HG03457 (cell line): ENCODE results near the gene PPP1R12C.

ENCODE experiments used
- ATAC-seq: cut with Tn5 transposase; IDR thresholded peaks from one replicate; pipeline ENCODE4 v1.9.1; 2021; ENCODE audit warnings: moderate number of reproducible peaks; ENCODE audit not compliant: unreplicated experiment

The PPP1R12C gene

DNA sequence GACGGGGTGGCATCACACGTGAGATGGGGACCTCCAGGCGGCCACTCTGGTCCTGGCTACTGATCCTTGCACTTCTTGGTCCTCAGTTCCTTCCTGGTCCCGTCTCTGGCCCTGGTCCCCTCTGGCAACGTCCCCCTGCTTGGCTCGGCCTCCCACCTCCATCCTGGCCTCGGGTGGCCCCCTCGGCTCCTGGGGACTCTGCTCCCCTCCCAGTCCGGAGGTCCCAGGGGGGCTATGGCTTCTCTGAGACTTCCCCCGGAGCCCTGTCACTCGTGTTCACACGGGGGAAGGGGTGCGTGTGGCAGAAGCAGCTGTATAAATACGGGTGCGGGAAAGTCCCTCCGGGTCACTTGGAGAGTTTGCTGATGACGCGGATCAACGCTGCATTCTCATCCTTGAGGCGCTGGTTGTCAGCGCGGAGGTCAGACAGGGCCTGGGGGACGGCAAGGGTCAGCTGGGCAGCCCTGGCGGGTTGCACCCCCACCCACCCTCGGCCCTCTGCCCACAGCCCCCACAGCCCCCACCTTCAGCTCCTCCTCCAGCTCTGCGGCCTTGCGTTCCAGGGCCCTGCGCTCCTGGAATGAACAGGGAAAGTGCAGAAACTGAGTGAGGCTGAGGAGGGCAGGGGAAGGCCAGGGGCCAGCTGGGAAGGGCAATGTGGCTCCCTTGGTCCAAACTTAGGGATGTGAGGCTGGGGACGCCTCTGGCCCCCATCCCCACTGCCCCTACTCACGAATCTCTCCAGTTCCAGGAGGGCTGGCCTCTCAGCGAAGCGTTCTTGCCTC is 26.1 kb downstream of the PPP1R12C start:
- no peak for ATAC-seq

DNA sequence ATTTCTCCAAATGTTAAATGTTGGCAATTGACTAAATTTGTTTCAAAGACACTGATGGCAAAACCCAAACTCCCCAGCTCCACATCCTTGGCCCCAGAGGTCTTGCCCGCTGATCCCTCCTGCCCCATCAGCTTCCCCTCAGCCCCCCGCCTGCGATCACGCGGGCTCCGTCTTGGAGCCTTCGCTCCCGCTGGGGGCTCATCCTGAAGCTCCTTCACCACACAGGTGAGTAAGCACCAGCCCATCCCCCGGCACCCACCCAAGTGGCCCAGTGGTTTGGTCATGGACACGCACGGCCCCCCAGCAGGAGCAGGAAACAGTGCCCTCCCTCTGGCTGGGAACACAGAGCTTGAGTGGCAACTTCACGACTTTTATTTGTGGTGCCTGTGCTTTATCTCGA is 26.9 kb downstream of the PPP1R12C start:
- no peak for ATAC-seq

DNA sequence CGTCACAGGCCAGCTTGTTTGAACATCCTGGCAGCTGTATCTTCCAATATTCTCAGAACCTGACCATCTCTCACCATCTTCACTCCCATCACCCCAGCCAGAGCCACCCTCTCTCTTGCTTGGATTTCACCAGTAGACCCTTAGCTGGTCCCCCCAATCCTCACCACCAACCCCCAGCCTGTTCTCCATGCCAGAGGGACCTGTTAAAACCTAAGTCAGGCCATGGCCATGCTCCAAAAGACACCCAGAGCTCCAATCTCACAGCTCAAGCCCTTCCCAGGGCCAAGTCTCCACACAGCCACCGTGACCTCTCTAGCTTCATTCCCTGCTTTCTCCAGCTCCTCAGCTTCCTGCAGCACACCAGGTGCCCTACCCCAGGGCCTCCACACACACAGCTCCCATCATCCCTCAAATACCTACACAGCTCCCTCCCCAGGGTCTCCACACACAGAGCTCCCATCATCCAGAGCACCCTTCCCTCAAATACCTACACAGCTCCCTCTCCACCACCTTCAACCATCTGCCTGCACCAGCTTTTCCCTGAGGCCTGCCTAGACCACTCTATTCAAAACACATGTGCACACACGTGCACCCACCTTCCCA is 28.0 kb downstream of the PPP1R12C start:
- no peak for ATAC-seq

DNA sequence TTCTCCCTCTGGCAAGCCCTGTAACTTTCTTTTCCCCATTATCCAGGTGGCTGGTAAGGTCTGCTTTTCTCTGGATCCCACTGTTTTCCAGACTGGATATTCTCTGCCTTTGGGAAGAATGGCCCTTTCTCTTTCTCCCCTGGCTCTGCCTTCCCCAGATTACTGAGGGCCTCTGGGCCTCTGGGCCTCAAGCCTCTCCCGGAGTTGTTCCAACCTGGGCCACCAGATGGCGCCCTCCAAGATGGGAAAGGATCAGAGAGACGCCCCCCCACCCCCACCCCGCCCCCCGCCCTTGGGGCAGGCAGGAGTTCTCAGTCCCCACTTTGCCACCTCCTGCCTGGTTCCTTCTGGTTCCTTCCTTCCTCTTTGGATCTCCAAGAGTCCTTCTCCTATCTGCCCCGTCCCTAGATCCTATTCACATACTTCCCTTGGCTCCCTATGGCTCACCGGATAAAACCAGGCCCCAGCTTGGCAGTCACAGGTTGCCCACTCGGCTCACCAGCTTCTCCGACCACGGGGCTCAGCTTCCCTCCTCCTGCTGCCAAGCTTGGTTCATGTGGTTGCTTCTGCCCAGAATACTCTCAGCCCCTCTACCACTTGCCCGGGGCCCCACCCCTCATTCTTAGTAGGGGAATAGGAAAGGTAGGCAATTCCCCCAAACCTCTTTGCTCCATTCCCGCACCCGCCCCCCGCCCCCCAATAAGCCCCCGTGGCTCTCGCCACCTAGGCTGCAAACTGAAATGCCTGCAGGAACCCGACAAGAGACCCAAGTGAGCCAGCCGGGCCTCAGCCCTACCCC is 28.7 kb downstream of the PPP1R12C start:
- ATAC-seq: no peak

DNA sequence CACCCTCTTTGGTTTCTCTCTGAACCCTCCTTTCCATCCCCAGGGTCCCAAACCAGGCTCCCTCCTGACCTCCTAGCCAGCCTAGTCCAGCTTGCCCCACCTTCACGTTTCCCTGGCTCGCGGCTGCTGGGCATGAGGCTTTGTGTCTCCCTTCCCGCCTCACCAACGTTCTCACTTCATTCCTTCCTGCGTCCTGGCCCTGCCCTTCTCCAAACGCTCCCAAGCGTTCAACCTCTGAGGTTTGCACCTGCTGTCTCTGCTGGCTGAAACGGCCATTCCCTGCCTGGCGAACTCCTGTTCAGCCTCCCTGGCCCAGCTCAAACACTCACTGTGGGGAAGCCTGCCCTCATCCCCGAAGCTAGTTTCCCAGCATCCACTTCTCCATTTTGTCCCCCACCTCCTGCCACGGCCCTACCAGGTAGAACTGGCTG is 29.4 kb downstream of the PPP1R12C start:
- ATAC-seq: no peak

DNA sequence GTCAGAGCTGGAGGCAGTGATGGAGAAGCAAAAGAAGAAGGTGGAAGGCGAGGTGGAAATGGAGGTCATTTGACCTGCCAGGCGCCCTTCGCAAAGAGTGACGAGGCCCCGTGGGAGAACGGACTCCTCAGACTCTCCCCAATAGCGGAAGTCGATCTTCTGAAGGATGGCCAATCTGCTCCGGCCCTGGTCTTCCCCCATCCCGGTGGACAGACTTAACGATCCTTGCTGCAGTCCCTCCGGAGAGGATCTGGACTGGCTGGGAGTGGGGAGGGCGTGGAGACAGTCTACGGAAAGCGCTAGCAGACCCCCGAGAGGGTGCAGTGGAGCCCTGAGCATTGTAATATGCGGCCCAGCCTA is 29.9 kb downstream of the PPP1R12C start:
- no peak for ATAC-seq

DNA sequence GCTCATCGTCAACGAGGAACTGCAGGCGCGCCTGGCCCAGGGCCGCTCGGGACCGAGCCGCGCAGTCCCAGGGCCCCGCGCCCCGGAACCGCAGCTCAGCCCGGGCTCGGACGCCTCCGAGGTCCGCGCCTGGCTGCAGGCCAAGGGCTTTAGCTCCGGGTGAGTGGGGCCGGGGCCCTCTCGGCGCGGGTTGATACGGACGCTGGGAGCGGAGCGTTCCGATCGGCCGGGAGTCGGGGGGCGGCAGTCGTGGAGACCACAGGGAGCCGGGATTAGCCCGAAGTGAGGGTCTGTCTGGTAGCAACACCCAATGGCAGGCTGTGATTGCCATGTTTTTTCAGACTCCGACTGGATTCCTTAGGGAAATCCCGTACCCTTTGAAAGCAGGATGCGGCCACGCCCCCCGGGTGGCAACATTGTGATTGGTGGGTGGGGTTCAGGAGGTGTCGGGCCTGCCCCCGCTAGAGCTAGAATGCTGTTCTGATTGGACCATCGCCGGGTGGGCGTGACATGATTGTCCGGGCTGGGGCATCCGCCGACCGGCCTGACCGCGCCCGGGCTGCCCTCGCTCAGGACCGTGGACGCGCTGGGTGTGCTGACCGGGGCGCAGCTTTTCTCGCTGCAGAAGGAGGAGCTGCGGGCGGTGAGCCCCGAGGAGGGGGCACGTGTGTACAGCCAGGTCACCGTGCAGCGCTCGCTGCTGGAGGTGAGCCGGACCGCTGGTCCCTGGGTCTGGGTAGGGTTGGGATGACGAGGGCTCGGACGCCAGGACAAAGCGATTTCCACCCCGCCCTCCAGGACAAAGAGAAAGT is 30.5 kb downstream of the PPP1R12C start:
- ATAC-seq: no peak

DNA sequence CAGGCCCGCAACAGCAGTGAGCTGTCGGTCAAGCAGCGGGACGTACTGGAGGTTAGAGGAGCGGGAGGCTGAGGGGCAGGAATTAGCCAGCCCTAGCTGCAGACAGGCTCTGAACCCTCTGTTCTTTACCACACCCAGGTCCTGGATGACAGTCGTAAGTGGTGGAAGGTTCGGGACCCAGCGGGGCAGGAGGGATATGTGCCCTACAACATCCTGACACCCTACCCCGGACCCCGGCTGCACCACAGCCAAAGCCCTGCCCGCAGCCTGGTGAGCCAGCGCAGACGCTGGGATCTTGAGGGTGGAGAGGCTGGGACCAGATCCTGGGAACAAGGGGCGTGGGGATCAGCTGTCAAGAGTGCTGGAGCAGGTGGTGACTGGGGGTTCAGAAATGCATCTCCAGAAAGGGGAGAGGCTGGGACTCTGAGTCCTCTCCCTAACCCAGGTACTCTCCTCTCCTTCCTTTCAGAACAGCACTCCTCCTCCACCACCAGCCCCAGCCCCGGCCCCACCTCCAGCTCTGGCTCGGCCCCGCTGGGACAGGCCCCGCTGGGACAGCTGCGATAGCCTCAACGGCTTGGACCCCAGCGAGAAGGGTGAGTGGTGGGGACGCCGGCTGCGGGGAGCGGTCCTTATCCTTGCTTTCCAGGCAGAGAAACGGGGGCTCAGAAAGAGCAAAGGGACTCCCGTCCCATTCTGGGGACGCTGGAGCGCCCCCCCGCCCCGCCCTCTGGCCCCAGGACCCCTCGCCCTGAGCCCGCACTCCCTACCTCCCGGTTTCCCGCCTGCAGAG is 31.3 kb downstream of the PPP1R12C start:
- ATAC-seq: no peak

DNA sequence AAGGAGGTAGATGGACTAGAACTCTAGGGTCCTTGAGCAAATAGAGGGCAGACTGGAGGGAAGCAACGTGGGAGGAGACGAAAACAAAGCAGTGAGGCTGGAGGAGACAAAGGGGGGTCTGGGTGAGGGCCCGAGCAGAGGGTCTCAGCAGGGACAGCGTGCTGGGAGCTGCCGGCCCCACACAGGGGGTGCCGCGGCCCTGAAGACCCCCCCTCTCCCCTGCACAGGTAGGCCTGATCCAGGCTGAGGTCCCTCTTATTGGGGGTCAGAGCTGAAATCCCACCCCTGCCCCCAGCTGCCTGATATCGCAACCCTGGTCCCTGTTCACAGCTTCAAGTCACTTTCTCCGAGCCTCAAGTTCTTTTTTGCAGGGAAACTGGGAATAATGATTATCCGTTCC is 33.0 kb downstream of the PPP1R12C start:
- no peak for ATAC-seq

DNA sequence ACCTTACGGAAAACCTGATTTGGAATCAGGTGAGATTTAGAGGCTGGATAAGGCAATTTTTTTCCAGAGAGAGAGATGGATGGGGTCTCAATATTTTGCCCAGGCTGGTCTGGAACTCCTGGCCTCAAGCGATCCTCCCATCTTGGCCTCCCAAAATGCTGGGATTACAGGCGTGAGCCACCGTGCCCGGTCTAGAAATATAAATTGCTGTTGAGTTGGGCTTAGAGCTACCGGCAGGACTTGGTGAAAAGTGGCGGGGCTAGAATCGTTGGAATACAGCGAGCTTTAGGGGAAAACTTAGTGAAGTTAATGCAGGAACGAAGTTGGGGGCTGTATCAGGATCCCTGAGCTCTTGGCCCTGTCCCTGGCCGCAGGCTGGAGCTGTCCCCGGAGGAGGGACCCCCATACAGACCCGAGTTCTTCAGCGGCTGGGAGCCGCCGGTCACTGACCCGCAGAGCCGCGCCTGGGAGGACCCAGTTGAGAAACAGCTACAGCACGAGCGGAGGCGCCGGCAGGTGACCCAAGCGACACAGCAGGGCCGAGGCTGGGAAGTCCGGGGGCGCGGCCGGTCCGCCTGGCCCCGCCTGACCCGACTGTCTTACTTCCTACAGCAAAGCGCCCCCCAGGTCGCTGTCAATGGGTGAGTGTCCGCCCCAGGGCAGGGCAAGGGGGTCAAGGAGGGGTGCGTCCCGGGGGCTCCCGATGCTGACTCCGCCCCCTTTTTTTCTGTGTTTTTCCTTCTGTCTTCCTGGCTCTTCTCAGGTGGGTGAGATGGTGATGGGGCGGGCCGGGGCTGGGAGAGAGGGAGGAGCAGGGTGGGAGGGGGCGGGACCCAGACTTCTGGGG is 34.2 kb downstream of the PPP1R12C start:
- ATAC-seq: no peak

DNA sequence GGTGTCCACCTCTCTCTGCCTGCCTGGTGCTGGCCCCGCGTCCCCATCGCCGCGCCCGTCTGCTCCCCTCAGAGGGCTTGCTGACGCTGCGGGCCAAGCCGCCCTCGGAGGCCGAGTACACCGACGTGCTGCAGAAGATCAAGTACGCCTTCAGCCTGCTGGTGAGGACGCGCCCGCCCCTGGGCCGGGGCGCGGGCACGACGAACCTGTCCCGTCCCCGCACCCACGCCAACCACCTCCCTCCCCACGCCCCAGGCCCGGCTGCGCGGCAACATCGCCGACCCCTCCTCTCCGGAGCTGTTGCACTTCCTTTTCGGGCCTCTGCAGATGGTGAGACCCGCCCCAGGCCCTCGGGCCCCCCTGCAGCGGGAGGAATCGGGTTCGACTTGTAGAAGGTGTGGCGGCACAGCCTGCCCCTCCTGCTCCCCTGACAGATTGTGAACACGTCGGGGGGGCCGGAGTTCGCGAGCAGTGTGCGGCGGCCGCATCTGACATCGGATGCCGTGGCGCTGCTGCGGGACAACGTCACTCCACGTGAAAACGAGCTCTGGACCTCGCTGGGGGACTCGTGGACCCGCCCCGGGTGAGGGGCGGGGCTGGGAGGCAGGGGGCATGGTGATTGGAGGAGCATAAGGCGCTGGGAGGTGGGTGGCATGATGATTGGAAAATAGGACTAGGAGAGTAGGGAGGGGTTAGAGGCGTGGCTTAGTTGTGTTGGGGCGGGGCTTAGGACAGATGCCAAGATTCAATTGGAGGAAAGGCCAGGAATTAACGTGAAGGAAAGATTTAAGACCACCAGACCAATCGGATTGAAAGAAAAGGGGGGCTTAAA is 35.2 kb downstream of the PPP1R12C start:
- ATAC-seq: no peak

DNA sequence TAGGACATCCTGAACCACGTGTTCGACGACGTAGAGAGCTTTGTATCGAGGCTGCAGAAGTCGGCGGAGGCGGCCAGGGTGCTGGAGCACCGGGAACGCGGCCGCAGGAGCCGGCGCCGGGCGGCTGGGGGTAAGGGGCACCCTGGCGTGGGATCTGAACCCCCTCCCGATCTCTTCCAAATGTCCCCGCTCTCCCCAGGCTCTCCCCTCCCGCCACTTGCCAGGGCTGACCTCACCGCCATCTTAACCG is 35.7 kb downstream of the PPP1R12C start:
- no peak for ATAC-seq

DNA sequence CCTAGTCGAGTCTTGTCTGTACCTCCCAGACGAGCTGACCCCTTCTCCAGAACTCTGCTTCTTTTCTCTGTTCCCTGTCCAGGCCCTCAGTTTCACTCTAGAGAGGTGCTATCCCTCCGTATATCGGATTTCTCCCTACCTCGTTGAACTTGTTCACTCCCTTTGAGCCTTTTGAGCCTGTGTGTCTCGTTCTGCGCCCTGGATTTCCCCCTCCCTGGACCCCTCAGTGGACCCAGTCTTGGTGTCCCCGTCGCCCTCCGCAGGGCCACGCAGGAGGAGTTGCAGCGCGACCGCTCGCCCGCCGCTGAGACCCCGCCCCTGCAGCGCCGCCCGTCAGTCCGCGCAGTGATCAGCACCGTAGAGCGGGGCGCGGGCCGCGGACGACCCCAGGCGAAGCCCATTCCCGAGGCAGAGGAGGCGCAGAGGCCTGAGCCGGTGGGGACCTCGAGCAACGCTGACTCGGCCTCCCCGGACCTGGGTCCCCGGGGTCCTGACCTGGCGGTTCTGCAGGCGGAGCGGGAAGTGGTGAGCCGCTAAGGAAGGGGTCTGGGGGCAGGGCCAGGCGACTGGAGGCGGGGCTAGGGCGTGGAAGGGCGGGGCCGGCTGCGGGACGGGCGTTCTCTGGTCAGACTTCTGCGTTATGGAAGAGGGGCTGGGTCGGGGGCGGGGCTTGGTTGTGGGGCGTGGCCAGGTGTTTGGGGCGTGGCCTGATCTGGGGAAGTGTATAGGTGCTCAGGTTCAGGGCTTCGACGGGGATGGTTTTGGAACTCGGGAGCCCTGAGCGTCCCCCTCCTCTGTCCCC is 36.3 kb downstream of the PPP1R12C start:
- ATAC-seq: no peak

DNA sequence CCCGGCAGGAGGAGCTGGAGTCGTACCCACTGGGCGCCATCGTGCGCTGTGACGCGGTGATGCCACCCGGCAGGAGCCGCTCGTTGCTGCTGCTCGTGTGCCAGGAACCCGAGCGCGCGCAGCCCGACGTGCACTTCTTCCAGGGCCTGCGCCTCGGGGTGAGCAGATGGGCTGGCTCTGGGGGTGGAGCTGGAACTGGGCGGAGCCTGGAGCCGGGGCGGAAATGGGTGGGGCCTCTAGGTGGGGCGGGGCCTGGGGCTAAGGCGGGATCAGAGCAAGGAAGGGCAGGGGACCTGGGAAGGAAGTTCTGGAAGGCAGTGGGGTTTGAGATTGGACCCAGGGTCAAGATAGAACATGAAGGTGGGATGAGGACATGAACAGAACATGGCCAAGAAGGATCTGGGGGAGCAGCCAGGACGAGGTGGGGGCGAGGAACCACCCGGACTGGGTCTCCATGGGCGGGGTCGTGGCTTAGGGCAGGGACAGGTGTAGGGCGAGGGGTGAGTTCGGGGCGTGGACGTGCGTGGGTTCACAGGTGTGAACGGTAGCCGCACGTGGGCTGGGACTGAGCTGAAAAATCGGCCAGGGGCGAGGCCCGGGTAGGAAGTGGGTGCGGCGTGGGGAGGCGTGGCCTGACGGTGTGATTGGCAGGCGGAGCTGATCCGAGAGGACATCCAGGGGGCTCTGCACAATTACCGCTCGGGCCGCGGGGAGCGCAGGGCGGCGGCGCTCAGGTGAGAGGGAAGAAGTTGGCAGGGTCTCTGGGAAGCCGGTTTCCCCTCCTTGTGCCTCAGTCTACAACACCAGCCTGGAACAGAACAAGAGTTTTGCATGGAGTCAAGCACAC is 37.1 kb downstream of the PPP1R12C start:
- no peak for ATAC-seq

DNA sequence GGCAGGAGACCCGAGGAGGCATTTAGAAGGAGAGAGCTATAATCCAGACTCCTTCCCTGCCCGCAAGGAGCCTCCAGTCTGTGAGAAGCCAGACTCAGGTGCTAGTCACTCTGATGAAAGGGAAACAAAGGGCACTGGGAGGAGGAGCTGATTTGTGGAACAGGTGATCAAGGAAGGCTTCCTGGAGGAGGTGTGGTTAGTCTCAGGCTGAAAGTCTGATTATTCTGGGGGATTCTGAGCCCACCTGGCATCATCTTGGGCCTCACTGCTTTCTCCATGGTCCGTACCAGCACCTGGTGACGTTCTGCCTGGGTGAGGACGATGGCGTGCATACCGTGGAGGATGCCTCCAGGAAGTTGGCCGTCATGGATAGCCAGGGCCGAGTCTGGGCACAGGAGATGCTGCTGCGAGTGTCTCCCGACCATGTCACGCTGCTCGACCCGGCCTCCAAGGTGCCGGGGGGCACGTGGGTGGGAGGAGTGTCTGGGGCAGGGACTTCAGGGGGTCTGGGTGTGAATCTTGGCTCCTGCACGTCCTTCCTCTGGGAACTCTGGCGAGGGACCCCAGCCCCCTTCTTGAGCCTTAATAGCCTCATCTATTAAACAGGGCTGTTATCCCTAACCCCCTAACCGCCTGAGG is 37.9 kb downstream of the PPP1R12C start:
- ATAC-seq: no peak

DNA sequence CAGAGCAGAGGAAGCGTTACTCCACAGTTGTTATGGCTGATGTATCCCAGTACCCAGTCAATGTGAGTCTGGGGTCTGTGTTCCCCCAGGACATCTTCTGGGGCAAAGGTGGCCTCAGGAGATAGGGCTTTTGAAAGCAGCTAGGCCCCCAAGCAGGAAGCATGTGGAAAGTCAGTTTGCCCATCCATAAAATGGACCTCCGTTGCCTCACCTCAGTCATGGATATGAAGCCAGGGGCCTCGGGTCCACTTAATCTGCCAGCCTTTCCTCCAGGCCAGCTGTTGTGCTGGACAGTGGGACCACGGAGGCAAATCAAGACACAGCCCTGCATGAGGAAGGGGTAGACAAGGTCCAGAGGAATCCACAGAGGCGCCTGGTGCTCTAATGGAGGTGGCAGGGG is 38.4 kb downstream of the PPP1R12C start:
- ATAC-seq: no peak

DNA sequence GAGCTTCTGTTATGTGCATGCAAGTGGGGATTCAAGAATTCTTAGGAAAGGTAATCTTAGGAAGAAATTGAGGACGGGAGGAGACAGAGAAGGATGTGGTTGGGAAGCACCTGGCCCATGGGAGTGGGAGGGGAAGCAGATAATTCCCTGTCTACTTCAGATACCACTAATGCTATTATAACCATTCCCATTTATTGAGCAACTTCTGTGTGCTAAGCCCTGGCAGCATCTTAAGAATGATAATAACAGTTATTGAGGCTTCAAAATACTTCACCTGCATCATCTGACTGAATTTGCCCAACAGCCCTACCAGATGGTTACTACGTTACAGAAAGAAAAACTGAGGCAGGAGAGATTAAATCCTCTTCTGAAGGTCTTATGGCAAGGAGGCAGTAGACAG is 40.3 kb downstream of the PPP1R12C start:
- no peak for ATAC-seq
